Skeletal muscle tissue (tissue), 4 donors: ENCODE measurements around the gene PLA2G6. TPM values are rescaled to one million over a fixed set of nuclear protein-coding genes. Genes with fewer than 3 reads are reported as not detected.
A peak's percentile ranks its signal among the peaks of the same experiment; 100 is the strongest.

Source experiments
- H3K27ac ChIP-seq: one replicate; pipeline ENCODE4 v1.7.0; 2013; ENCODE audit warnings: mild to moderate bottlenecking, low read depth, low read length, inconsistent platforms
- H3K27me3 ChIP-seq, 3 donors: one replicate each; pipeline ENCODE4 v1.7.0; 2013; ENCODE audit warnings: low read length in 3 of 3; ENCODE audit not compliant: control insufficient read depth in 3 of 3, insufficient read depth in 3 of 3
- H3K36me3 ChIP-seq, 3 donors: one replicate each; pipeline ENCODE4 v1.7.0; 2013; ENCODE audit warnings: low read length in 3 of 3; ENCODE audit not compliant: control insufficient read depth in 3 of 3, insufficient read depth in 3 of 3
- H3K4me1 ChIP-seq, 3 donors: one replicate each; pipeline ENCODE4 v1.7.0; 2013; ENCODE audit warnings: low read length in 3 of 3, mild to moderate bottlenecking in 3 of 3; ENCODE audit not compliant: control insufficient read depth in 3 of 3, insufficient read depth in 3 of 3
- H3K4me3 ChIP-seq, 3 donors: one replicate each; pipeline ENCODE4 v1.7.0; 2013; ENCODE audit warnings: low read length in 3 of 3
- H3K9ac ChIP-seq, 3 donors: one replicate each; pipeline ENCODE4 v1.7.0; 2013; ENCODE audit warnings: low read length in 3 of 3, mild to moderate bottlenecking in 3 of 3, moderate library complexity in 2 of 3, low read depth in 1 of 3
- H3K9me3 ChIP-seq, 3 donors: one replicate each; pipeline ENCODE4 v1.7.0; 2013; ENCODE audit warnings: low read length in 3 of 3; ENCODE audit not compliant: control insufficient read depth in 3 of 3
- total RNA-seq: library from RNA; depleted of rRNA; stranded (reverse); fragments of >200 nt; gene quantifications from one replicate; pipeline ENCODE4 v1.2.3, GENCODE V29; 2014
- donor health status: Osteomylitis.

PLA2G6 gene
- total RNA-seq, 1 donor from 2014 or later: 14.1 TPM

DNA sequence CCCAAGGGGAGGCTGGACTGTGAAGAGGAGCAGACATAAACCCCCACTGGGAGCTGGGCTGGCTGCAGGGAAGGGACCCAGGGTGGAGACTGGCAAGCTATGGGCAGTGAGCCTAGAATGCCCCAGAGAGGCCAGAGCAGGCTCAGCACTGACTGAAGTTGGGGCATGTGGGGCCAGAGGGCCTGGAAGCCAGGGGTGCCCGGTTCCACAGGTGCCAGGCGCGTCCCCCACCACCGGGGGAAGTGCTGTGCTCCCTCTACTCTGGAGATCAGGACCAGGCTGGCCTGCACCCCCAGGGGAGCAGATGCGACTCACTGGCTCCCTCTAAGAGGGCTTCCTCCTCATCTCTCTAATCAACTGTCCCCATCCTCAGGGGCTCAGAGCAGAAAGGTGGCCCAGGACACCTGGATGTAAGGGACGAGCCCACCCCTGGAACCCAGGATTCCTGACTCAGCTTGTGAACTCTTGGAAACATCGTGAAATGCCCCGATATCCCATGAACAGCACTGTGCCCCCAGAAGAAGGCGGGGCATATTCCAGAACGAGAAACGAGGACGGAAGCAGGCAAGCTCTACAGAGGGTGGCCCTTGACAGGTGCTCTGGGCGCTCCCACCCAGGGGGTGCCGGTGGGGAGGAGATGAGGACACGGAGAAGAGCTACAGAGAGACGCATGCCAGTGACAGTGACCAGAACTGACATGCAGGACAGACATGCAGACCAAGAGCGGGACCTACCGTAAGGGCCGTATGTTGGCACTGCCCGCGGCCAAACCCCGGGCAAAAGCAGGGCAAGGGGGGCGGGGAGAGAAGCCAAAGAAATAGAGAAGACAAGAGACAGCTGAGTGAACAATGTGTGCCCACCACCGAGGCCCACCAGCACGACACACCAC is 40.5 kb upstream of the PLA2G6 start:
- Histone ChIP-seq H3K9me3 (no peaks in the 10 kb centered on the region), H3K9ac (no peak overlapping the region), H3K27me3 (no peaks in the 10 kb centered on the region), H3K4me3 (no peak overlapping the region), H3K27ac (no peak overlapping the region), H3K36me3 (peaks cover 45 to 49% (median 46%) of the 10 kb centered on the region in 3 donors), H3K4me1 (peaks cover 12 to 29% (median 23%) of the 10 kb centered on the region in 3 donors)

DNA sequence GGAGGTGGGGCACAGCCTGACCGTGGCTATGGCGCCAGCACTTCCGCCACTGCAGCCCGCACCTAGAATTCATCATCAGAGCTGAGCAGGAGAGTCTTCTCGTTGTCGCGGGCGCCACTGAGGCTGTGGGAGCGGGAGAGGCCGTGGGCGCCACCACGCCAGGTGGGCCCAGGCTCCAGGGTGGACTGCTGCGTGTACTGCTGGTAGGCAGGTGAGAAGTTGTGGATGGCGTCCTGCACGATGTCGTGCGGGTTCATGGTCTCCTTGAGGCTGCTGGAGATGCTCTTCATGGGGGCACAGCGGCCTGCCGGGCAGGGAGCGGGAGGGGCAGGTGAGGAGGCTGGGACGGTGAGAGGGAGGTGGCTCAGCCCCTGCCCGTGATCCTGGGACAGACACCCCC is 39.8 kb upstream of the PLA2G6 start:
- peaks cover 38 to 42% (median 42%) of the 10 kb centered on the region in 3 donors for H3K36me3 ChIP-seq

DNA sequence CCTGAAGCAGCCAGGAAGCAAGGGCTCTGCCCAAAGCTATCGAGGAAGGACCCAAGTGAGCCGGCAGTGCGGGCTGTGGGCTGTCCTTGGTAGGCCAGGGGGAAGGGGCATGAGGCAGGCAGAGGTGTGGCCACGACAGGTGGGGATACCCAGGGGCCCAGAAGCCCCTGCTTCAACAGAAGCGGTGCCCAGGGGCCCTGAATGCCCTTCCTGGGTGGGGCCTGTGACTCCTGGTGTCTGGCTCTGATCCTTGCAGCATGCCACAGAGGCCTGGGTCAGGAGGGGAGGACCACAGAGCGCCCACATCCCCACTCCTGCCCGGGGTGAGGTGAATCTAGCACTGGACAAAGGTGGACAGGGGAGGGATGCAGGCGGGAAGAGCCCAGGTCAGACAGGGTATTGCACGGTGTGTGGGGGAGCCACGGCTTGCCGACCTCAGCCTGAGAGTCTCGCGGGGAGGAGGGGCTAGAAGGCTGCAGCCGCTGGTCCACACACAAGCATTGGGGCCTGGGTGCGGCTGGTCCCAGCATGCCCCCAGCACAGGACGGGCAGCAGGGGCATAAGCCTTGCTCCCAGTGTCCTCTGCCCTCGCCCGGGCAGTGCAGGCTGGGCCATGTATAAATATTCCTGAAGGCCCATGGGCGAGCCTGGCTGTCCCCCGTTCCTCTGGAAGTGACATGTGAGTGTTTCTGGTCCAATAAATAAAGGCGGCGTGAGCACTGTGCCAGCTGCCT is 39.2 kb upstream of the PLA2G6 start:
- Histone ChIP-seq H3K36me3 (peaks cover 35 to 41% (median 38%) of the 10 kb centered on the region in 3 donors), H3K27ac (no peak overlapping the region), H3K27me3 (no peaks in the 10 kb centered on the region), H3K9me3 (no peaks in the 10 kb centered on the region), H3K4me3 (no peak overlapping the region), H3K4me1 (peaks cover 12 to 29% (median 19%) of the 10 kb centered on the region in 3 donors), H3K9ac (no peak overlapping the region)

More for the DNA sequence above, 39.8 kb upstream of the PLA2G6 start:
- H3K4me1 ChIP-seq: peaks cover 12 to 29% (median 19%) of the 10 kb centered on the region in 3 donors
- no peaks in the 10 kb centered on the region for H3K9me3 ChIP-seq
- no peak overlapping the region for H3K9ac ChIP-seq
- no peak overlapping the region for H3K4me3 ChIP-seq
- no peak overlapping the region for H3K27ac ChIP-seq
- no peaks in the 10 kb centered on the region for H3K27me3 ChIP-seq

DNA sequence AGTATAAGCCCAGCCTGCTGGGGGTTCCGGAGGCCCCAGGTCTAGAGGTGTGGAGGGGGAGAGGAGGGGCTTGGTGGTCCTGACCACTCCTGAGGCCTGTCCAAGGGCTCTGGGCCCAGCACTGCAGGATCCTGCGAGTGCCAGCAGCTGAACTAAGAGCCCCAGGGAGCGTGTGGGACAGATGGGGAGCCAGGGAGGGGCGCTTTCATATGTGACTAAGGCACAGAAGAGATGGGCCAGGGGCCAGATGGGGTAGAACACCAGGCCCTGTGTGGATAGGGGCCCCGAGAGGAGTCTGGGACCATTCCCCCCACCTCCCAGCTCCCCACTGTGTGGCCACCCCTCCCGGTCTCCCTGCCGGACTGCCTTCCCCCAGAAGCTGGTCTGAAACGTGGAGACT is 38.5 kb upstream of the PLA2G6 start:
- H3K9me3 ChIP-seq: no peaks in the 10 kb centered on the region
- H3K9ac ChIP-seq: no peak overlapping the region
- H3K4me3 ChIP-seq: no peak overlapping the region
- no peak overlapping the region for H3K27ac ChIP-seq
- peaks cover 28 to 34% (median 34%) of the 10 kb centered on the region in 3 donors for H3K36me3 ChIP-seq
- no peaks in the 10 kb centered on the region for H3K27me3 ChIP-seq
- peaks cover 12 to 29% (median 19%) of the 10 kb centered on the region in 3 donors for H3K4me1 ChIP-seq

DNA sequence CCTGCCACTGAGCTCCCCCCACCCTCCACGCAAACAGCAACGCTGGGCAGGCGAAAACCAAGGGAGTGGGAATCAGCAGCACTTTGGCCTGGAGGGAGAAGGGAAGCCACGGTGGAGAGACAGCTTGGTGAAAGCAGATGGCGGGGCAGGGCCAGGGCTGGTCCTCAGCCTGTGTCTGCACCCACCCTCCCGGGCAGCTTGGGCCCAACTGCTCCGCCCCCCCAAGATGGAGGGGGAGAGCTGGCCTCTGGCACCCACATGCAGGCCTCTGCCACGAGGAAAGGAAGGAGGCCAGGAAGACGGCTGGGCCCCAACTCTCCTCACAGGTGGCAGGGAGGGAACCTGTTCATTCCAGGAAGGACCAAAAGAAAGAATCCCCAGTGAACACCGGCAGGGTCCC is 38.0 kb upstream of the PLA2G6 start:
- H3K4me1 ChIP-seq: peaks cover 12 to 29% (median 19%) of the 10 kb centered on the region in 3 donors
- H3K9me3 ChIP-seq: no peaks in the 10 kb centered on the region
- no peaks in the 10 kb centered on the region for H3K27me3 ChIP-seq
- H3K4me3 ChIP-seq: no peak overlapping the region
- peaks cover 23 to 29% (median 29%) of the 10 kb centered on the region in 3 donors for H3K36me3 ChIP-seq
- peak overlapping the region in 1 of 3 donors; percentile 16 for H3K9ac ChIP-seq
- peak overlapping the region; percentile 75 for H3K27ac ChIP-seq

DNA sequence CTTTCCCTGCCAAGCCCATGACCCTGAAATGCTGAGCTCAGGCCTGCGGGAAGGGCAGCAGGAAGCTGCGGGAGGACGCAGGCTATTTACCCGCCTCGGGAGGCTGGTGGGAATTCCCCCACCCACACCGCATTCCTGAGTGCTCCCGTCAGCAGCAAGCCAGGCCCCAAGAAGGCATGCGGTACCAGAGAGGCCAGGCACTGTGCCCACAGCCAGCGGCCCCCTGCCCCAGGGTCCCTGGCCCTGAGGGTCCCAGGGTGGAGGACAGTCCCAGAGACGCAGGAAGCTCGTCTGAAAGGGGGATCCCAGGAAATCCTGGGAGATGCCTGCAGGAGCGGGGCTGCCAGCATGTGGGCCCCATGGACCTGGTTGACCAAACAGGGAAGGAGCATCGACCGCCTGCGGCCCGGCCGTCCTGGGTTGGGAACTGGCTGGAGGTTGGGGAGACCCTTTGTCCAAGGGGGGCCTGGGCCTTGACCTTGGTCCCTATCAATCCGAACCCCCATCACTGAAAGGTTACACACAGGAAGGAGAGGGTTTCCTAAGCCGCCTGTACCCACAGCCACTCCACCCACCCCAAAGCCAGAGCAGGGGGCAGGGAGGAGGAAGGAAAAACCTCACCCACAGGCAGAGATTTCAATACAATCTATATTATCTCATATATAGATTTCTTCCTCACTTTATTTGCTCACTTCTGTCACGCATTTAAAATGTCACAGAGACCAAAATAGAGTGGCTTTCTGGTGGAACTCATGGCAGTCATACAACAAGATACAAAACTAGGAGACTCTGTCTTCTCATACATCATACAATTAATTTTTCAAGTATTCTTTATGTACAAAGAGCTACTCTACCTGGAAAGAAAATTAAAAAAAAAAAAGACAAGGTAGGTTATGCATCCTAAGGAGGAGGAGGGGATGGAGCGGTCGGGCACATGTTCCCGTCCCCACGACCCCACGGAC is 37.3 kb upstream of the PLA2G6 start:
- Histone ChIP-seq H3K36me3 (peaks cover 19 to 25% (median 25%) of the 10 kb centered on the region in 3 donors), H3K27me3 (peaks cover 0 to 5% (median 0%) of the 10 kb centered on the region in 3 donors), H3K9me3 (no peaks in the 10 kb centered on the region), H3K4me3 (no peak overlapping the region), H3K9ac (peak overlapping the region in 2 of 3 donors; percentile 61 to 68), H3K4me1 (peaks cover 17 to 33% (median 25%) of the 10 kb centered on the region in 3 donors), H3K27ac (peak overlapping the region; percentile 75)

DNA sequence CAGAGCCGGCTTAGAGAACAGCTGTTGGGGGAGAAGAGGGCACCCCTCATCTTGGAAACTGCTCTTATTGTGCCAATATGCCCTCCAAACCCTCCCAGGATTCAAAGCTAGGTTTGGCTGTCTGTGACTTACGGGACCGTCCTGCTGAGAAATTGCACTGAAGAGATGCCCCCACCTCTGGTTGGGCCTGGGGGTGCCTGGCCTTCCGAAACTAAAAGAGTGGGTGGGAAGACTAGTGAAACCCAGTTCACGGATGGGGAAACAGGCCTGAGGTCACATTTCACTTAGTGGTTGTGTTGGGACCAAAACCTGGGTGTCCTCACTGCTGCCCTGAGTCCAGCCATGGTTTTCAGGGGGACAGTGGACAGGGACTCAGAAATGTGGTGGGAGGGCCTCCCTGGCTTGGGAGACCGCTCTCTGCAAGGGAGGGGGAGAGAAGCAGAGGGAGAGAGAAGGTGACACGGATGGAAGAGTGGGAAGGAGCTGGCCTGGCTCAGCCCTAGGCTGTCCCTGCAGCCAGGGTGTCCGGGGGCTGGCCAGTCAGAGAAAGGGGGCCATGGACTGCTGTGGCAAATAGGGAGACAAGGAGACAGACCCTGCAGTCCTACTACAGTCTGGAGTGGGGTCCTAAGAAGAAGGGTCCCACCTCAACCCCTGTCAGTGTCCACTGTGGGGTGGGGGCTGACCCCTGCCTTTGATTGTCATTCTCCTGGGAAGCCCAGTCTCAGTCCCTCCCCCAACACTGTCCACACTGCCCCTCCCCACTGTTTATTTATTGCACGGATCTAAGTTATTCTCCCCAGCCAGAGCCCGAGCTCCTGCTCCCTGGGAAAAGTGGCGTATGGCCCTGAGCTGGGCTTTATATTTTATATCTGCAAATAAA is 33.8 kb upstream of the PLA2G6 start:
- Histone ChIP-seq H3K4me1 (peaks cover 22 to 33% (median 29%) of the 10 kb centered on the region in 3 donors), H3K9me3 (no peaks in the 10 kb centered on the region), H3K27ac (no peak overlapping the region), H3K4me3 (no peak overlapping the region), H3K36me3 (peaks cover 0 to 5% (median under 1%) of the 10 kb centered on the region in 3 donors), H3K27me3 (peaks cover 0 to 8% (median 0%) of the 10 kb centered on the region in 3 donors), H3K9ac (no peak overlapping the region)

DNA sequence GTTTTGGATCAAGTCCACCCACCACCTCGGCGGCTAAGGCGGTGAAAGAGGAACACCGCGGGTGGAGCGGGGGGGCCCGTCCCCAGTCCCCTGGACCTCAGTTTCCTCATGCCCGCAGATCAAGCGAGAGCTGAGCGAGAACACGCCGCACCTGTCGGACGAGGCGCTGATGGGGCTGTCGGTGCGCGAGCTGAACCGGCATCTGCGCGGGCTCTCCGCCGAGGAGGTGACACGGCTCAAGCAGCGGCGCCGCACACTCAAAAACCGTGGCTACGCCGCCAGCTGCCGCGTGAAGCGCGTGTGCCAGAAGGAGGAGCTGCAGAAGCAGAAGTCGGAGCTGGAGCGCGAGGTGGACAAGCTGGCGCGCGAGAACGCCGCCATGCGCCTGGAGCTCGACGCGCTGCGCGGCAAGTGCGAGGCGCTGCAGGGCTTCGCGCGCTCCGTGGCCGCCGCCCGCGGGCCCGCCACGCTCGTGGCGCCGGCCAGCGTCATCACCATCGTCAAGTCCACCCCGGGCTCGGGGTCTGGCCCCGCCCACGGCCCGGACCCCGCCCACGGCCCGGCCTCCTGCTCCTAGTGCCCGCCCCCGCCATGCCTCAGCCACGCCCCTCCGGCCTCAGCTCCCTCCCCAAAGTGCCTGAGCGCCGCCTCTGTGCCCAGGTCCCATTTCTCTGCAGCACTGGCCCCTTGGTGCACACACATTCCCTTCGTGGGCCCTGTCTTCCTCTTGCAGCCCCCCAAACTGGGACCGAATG is 32.8 kb upstream of the PLA2G6 start:
- peak overlapping the region in 2 of 3 donors; percentile 40 to 45 for H3K4me3 ChIP-seq
- peaks cover 0 to 4% (median 2%) of the 10 kb centered on the region in 3 donors for H3K36me3 ChIP-seq
- peaks cover 22 to 30% (median 28%) of the 10 kb centered on the region in 3 donors for H3K4me1 ChIP-seq
- peaks cover 0 to 8% (median 0%) of the 10 kb centered on the region in 3 donors for H3K27me3 ChIP-seq
- peak overlapping the region in 1 of 3 donors; percentile 40 for H3K9ac ChIP-seq
- no peak overlapping the region for H3K27ac ChIP-seq
- no peaks in the 10 kb centered on the region for H3K9me3 ChIP-seq
